Activated B cell treated with CpG ODN at 0.5 μM for 24 hours (primary cell): ENCODE results near the gene ACTL6B. TPM values are rescaled to one million over a fixed set of nuclear protein-coding genes. Genes with fewer than 3 reads are reported as not detected.

Source experiments
- ATAC-seq: fragments of 200-7000 bp; cut with Tn5 transposase; one replicate; pipeline ENCODE4 v1.10.0; 2021; ENCODE audit warnings: low read depth, mild to moderate bottlenecking, moderate library complexity
- CTCF ChIA-PET: fragments of 350-600 bp; sonication (Branson Sonifier 250); formaldehyde crosslinking; loops from one replicate; lab custom pipeline; 2021; ENCODE audit warnings: antibody characterized with exemption; lab: Charles Lee
- POLR2A ChIA-PET: fragments of 350-600 bp; sonication (Branson Sonifier 250); formaldehyde crosslinking; loops from one replicate; lab custom pipeline; 2021; ENCODE audit warnings: antibody characterized with exemption; lab: Charles Lee
- DNase-seq: peaks from one replicate; pipeline ENCODE4 v3.0.0; 2022
- H3K27ac Mint-ChIP-seq: one replicate; pipeline ENCODE4 v1.8.0; 2020; ENCODE audit warnings: mixed read lengths
- H3K27me3 Mint-ChIP-seq: one replicate; pipeline ENCODE4 v1.8.0; 2021; ENCODE audit warnings: mixed read lengths
- H3K36me3 Mint-ChIP-seq: one replicate; pipeline ENCODE4 v1.8.0; 2021; ENCODE audit warnings: low read depth, mixed read lengths
- H3K4me1 Mint-ChIP-seq: one replicate; pipeline ENCODE4 v1.8.0; 2021; ENCODE audit warnings: mixed read lengths
- H3K4me3 Mint-ChIP-seq: one replicate; pipeline ENCODE4 v1.8.0; 2020; ENCODE audit warnings: mild to moderate bottlenecking, mixed read lengths
- H3K9me3 Mint-ChIP-seq: one replicate; pipeline ENCODE4 v1.8.0; 2020; ENCODE audit warnings: mixed read lengths
- CTCF ChIP-seq: fragments of 200-600 bp; IDR thresholded peaks from one replicate; pipeline ENCODE4 v1.8.0; 2022; ENCODE audit warnings: antibody characterized with exemption, mild to moderate bottlenecking
- intact Hi-C: fragments of 100-400 bp; cut with micrococcal nuclease; formaldehyde crosslinking; loops from one replicate; pipeline ENCODE4 v1.15.1; 2024
- total RNA-seq: library from RNA; stranded (reverse); gene quantifications from 2 replicates; pipeline ENCODE4 v1.2.3, GENCODE V29; 2022

Gene ACTL6B
- total RNA-seq, 1 donor from 2014 or later, result not detected

GRCh38 chr7:100677308-100678267 lies 21.3 kb upstream of the ACTL6B start:
- no peak for DNase-seq
- Mint-ChIP-seq H3K9me3 (no peaks in the 10 kb centered on the region), H3K4me3 (no peak overlapping the region), H3K4me1 (peaks cover 9% of the 10 kb centered on the region), H3K27me3 (no peaks in the 10 kb centered on the region), H3K27ac (peak overlapping the region; percentile 80), H3K36me3 (peaks cover 54% of the 10 kb centered on the region)
- CTCF ChIA-PET, result interaction anchor here (1.4 to 1.8 kb wide), 2 partner anchors 14 to 72 kb away, joined by 4 to 7 read pairs; no protein-coding TSS in a partner anchor
- no peak for TF ChIP-seq CTCF
- ATAC-seq, result no peak
- POLR2A ChIA-PET, result interaction anchor here (0.6 to 6.3 kb wide), 7 partner anchors 28 to 562 kb away, joined by 3 to 60 read pairs (median 3); partner anchors contain the start of genes FBXO24, LRCH4, POP7 and SRRT
- intact Hi-C loops, result loop anchor here (10.0 kb wide), 1 partner anchor 593 kb away; the partner anchor contains the start of genes COPS6 and ZNF3

- Mint-ChIP-seq H3K27ac (peak overlapping the region; percentile 80), H3K4me1 (peaks cover 11% of the 10 kb centered on the region), H3K4me3 (peak overlapping the region; percentile 68), H3K27me3 (no peaks in the 10 kb centered on the region), H3K9me3 (no peaks in the 10 kb centered on the region), H3K36me3 (peaks cover 47% of the 10 kb centered on the region)
- no peak for DNase-seq
- CTCF ChIA-PET, result interaction anchor here (1.4 to 2.0 kb wide), 3 partner anchors 15 to 72 kb away, joined by 4 to 8 read pairs (median 7); no protein-coding TSS in a partner anchor
- ATAC-seq, result no peak
- intact Hi-C loops, result loop anchor here (1.0 to 10.0 kb wide), 2 partner anchors 15 to 592 kb away; partner anchors contain the start of genes COPS6 and ZNF3
- POLR2A ChIA-PET, result interaction anchor here (0.6 to 6.3 kb wide), 9 partner anchors 16 to 576 kb away, joined by 3 to 60 read pairs (median 4); partner anchors contain the start of genes FBXO24, GIGYF1, LRCH4 and MCM7
- no peak for TF ChIP-seq CTCF
Measured at GRCh38 chr7:100676501-100677306, 20.5 kb upstream of the ACTL6B start.

DNA sequence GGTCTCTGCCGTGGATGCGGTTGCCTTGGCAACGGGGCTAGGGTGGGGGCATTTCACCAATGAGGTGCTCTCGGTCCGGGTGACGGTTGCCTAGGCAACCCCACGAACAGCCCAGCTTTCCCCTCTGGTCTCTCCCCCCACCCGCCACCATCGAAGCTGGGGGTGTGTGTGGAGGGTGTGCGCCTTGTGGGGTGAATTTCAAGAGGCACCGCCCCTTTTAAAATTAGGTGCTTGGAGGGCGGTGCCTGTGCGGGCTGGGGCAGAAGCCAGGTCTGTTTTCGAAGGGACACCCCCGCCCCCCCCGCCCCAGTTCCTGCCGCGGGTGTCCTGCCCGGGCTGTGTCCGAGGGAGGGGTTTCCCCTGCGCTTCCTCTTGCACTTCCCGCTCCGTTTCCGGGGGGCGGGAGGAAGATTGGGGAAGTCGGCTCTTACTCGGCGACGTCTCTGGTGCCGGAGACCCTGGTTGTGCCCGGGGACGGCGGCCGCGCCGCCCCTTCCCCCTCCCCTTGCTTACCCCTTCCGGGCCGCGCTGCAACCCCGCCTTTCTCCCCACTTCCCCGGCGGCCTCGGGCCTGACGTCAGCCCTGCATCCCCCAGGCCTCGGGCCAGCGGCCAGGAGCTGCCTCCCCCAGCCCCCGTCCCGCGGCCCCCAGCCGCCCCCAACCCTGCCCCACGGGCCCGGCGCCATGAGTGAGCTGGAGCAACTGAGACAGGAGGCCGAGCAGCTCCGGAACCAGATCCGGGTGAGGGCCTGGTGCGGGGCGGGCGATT lies 19.5 kb upstream of the ACTL6B start:
- POLR2A ChIA-PET, result interaction anchor here (0.7 to 6.3 kb wide), 14 partner anchors 17 to 575 kb away, joined by 3 to 60 read pairs (median 4); partner anchors contain the start of genes FBXO24, GIGYF1, LRCH4 and MCM7
- TF ChIP-seq CTCF, result no peak
- Mint-ChIP-seq H3K36me3 (peaks cover 41% of the 10 kb centered on the region), H3K4me1 (peaks cover 11% of the 10 kb centered on the region), H3K9me3 (no peaks in the 10 kb centered on the region), H3K27me3 (no peaks in the 10 kb centered on the region), H3K27ac (peak overlapping the region; percentile 88), H3K4me3 (peak overlapping the region; percentile 87)
- DNase-seq (peak; percentile 77), ATAC-seq (peak; percentile 44)
- intact Hi-C loops, result loop anchor here (1.0 to 10.0 kb wide), 2 partner anchors 16 to 591 kb away; partner anchors contain the start of genes COPS6 and ZNF3
- CTCF ChIA-PET, result interaction anchor here (1.5 to 2.0 kb wide), 2 partner anchors 42 to 112 kb away, joined by 3 to 8 read pairs; no protein-coding TSS in a partner anchor

- ATAC-seq, result no peak
- no peak for TF ChIP-seq CTCF
- intact Hi-C loops, result loop anchor here (10.0 kb wide), 1 partner anchor 590 kb away; the partner anchor contains the start of genes COPS6 and ZNF3
- ChIA-PET CTCF (interaction anchor here (1.5 to 2.0 kb wide), 2 partner anchors 41 to 111 kb away, joined by 3 to 8 read pairs; no protein-coding TSS in a partner anchor), POLR2A (interaction anchor here (0.6 to 6.3 kb wide), 13 partner anchors 8 to 496 kb away, joined by 3 to 60 read pairs (median 4); partner anchors contain the start of genes FBXO24, GIGYF1, LRCH4 and MOSPD3)
- Mint-ChIP-seq H3K27me3 (no peaks in the 10 kb centered on the region), H3K4me3 (peak overlapping the region; percentile 97), H3K36me3 (peaks cover 36% of the 10 kb centered on the region), H3K4me1 (peaks cover 11% of the 10 kb centered on the region), H3K27ac (peak overlapping the region; percentile 95), H3K9me3 (no peaks in the 10 kb centered on the region)
- DNase-seq, result peak; percentile 54
Measured at GRCh38 chr7:100675105-100675451, 18.8 kb upstream of the ACTL6B start.
